Measurements from ENCODE around the gene DNPEP.
"Not testable (repeated sequence)": the region's sequence is repeated elsewhere in the genome, so short reads cannot be mapped to it uniquely, and the experiment has no call there.

Gene DNPEP

GRCh38 chr2:219399716-219400478 lies 12.2 kb upstream of the DNPEP start:
- H3K4me3 Mint-ChIP-seq, result no peak overlapping the region
- no peaks in the 10 kb centered on the region for H3K9me3 Mint-ChIP-seq
- H3K4me1 Mint-ChIP-seq (ENCODE audit: low read depth), result peaks cover 12% of the 10 kb centered on the region
- no peaks in the 10 kb centered on the region for H3K27me3 Mint-ChIP-seq
- no peak overlapping the region for H3K27ac Mint-ChIP-seq
- H3K36me3 Mint-ChIP-seq (ENCODE audit: low read depth), result no peaks in the 10 kb centered on the region
- DNase-seq, result no peak

DNA sequence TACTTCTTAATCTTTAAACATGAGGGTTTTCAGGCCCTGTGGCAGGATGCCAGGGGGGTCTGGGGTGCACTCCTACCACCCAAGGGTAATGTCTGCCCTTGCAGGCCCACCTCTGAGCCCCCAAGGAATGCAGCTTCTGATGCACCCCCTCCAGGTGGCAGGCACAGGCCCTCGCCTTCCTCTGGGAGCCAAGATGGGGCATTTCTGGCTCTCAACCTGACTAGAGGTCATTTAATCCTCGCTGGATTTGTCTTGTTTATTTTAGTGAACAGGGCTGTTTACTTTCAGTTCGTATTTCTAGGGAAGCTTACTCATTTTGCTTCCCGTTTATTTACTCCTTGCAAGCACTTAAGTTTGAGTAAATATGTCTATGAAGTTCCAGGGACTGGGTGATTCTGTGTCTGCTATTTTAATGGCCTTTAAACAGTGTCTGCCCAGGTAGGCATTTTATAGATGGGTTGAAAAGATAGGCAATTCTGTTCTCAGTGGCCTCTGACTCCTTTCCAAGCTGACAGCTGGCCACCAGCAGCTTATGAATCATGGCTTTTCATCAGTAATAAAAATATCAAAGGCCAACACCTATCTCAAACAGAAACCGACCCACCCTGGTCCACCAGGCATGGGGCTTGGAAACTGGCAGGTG lies 11.1 kb upstream of the DNPEP start:
- Mint-ChIP-seq H3K36me3 (ENCODE audit: low read depth) (no peaks in the 10 kb centered on the region), H3K27ac (no peak overlapping the region), H3K9me3 (no peaks in the 10 kb centered on the region), H3K27me3 (no peaks in the 10 kb centered on the region), H3K4me1 (ENCODE audit: low read depth) (peaks cover 12% of the 10 kb centered on the region), H3K4me3 (no peak overlapping the region)
- DNase-seq, result no peak

DNA sequence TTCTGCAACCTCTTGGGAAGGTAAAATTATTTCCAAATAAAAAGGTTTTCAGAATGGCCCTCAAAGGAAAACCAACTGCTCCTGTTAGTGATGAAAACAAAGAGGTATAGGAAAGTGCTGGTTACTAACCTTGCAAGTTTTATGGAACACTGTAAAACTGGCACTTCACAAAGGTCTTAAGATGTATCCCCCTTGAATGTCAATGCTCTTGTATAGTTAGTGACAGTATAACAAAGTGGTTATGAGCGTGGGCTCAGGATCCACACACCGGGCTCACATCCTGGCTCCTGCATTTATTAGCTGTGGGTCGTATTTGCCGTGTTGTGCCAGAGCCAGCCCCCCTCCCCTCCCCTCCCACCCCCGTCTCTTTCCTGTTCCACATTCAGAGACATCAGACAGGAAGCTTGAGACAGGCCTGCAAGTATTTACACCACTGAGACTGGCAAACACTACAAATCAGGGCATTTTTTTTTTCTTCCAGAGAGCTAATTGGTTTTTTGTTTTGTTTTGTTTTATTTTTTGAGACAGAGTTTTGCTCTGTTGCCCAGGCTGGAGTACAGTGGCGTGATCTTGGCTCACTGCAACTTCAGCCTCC lies 9.2 kb upstream of the DNPEP start:
- H3K27ac Mint-ChIP-seq, result peak overlapping the region; percentile 24
- no peaks in the 10 kb centered on the region for H3K9me3 Mint-ChIP-seq
- peaks cover 12% of the 10 kb centered on the region for H3K4me1 Mint-ChIP-seq (ENCODE audit: low read depth)
- H3K36me3 Mint-ChIP-seq (ENCODE audit: low read depth), result no peaks in the 10 kb centered on the region
- H3K4me3 Mint-ChIP-seq, result no peak overlapping the region
- H3K27me3 Mint-ChIP-seq, result no peaks in the 10 kb centered on the region
- DNase-seq, result no peak

- Mint-ChIP-seq H3K27ac (no peak overlapping the region), H3K9me3 (no peaks in the 10 kb centered on the region), H3K27me3 (no peaks in the 10 kb centered on the region), H3K36me3 (ENCODE audit: low read depth) (no peaks in the 10 kb centered on the region), H3K4me1 (ENCODE audit: low read depth) (peaks cover 12% of the 10 kb centered on the region), H3K4me3 (no peak overlapping the region)
- no peak for DNase-seq
Observed at GRCh38 chr2:219395609-219396008, 7.9 kb upstream of the DNPEP start.

DNA sequence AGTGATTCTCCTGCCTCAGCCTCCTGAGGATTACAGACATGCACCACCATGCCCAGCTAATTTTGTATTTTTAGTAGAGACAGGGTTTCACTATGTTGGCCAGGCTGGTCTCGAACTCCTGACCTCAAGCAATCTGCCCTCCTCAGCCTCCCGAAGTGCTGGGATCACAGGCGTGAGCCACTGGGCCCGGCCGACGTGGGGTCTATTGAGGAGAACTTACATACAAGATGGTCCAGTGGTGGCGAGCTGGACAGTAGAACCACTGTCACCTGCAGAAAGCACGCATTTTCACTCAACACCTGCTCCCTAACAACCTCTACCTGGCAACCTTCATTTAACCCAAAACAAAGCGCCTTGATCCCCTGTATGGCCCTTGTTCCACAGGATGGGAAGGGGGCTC lies 7.3 kb upstream of the DNPEP start:
- H3K27ac Mint-ChIP-seq; H3K27me3 Mint-ChIP-seq; DNase-seq; H3K36me3 Mint-ChIP-seq (ENCODE audit: low read depth); H3K4me3 Mint-ChIP-seq; H3K9me3 Mint-ChIP-seq: not testable (repeated sequence)
- peaks cover 12% of the 10 kb centered on the region for H3K4me1 Mint-ChIP-seq (ENCODE audit: low read depth)

DNA sequence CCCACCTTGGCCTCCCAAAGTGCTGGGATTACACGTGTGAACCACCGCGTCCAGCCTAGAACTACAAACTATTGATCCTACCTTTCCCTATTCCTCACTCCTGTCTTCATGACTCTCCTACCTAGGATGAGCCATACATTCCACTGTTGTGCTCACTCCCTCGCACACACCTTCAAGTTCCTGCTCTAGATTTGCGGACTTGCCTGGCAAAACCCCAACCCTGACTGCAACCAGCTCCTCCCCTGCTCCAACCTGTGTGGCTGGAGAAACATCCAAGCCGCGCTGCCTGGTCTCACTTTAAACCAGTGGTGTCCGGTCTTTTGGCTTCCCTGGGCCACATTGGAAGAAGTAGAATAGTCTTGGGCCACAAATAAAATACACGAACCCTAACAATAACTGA lies 5.0 kb upstream of the DNPEP start:
- no peak overlapping the region for H3K27ac Mint-ChIP-seq
- no peaks in the 10 kb centered on the region for H3K27me3 Mint-ChIP-seq
- H3K9me3 Mint-ChIP-seq, result no peaks in the 10 kb centered on the region
- H3K4me1 Mint-ChIP-seq (ENCODE audit: low read depth), result peaks cover 19% of the 10 kb centered on the region
- no peaks in the 10 kb centered on the region for H3K36me3 Mint-ChIP-seq (ENCODE audit: low read depth)
- no peak overlapping the region for H3K4me3 Mint-ChIP-seq
- no peak for DNase-seq

GRCh38 chr2:219388907-219389156 lies 1.1 kb upstream of the DNPEP start:
- peak overlapping the region; percentile 72 for H3K4me3 Mint-ChIP-seq
- no peaks in the 10 kb centered on the region for H3K9me3 Mint-ChIP-seq
- H3K27ac Mint-ChIP-seq, result peak overlapping the region; percentile 87
- DNase-seq, result no peak
- peaks cover 37% of the 10 kb centered on the region for H3K36me3 Mint-ChIP-seq (ENCODE audit: low read depth)
- no peaks in the 10 kb centered on the region for H3K27me3 Mint-ChIP-seq
- peaks cover 28% of the 10 kb centered on the region for H3K4me1 Mint-ChIP-seq (ENCODE audit: low read depth)

- Mint-ChIP-seq H3K9me3 (no peaks in the 10 kb centered on the region), H3K27me3 (no peaks in the 10 kb centered on the region), H3K4me3 (peak overlapping the region; percentile 72), H3K4me1 (ENCODE audit: low read depth) (peaks cover 28% of the 10 kb centered on the region), H3K27ac (peak overlapping the region; percentile 87), H3K36me3 (ENCODE audit: low read depth) (peaks cover 42% of the 10 kb centered on the region)
- DNase-seq, result peak; percentile 100
Observed at GRCh38 chr2:219388121-219388906, 602 bp upstream of the DNPEP start.

DNA sequence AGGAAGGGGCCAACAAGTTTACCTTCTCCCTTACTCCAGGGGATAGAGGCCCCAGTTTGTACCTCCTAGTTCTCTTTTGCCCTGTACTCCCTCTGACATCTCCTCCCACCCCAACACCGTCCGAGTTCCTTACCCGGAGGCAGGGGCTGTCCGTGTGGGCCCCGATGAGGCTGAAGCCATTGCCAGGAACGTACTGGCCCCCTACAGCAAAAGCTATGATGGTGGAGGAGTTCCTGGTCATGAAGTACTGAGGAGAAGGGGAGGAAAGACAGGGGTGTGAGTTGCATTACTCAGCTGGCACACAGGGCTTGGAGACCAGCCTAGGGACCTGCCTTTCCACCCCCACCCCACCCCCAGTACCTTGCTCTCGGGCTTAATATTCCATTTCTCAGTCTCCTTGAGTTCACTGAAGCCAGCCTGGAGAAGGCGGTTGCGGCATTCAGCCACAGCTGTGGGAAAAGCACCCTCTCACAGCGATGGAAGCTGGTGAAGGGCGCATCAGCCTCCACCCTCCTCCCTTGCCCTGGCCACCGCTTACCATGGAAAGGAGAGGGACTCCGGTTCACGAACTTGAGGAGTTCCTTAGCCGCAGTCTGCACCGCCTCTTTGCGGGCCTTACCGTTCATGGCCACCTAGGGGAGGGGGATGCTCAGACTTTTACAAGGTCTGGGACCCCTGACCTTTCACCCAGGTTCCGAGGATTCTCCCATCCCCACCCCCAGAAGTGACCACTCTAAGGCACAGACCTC lies 1.0 kb downstream of the DNPEP start:
- no peak for DNase-seq
- Mint-ChIP-seq H3K27ac (peak overlapping the region; percentile 99), H3K27me3 (no peaks in the 10 kb centered on the region), H3K4me1 (ENCODE audit: low read depth) (peaks cover 29% of the 10 kb centered on the region), H3K36me3 (ENCODE audit: low read depth) (peaks cover 58% of the 10 kb centered on the region), H3K4me3 (peak overlapping the region; percentile 98), H3K9me3 (no peaks in the 10 kb centered on the region)

GRCh38 chr2:219385958-219386520 lies 1.7 kb downstream of the DNPEP start:
- DNase-seq, result no peak
- Mint-ChIP-seq H3K27ac (peak overlapping the region; percentile 99), H3K27me3 (no peaks in the 10 kb centered on the region), H3K9me3 (no peaks in the 10 kb centered on the region), H3K4me3 (peak overlapping the region; percentile 98), H3K4me1 (ENCODE audit: low read depth) (peaks cover 29% of the 10 kb centered on the region), H3K36me3 (ENCODE audit: low read depth) (peaks cover 65% of the 10 kb centered on the region)

DNA sequence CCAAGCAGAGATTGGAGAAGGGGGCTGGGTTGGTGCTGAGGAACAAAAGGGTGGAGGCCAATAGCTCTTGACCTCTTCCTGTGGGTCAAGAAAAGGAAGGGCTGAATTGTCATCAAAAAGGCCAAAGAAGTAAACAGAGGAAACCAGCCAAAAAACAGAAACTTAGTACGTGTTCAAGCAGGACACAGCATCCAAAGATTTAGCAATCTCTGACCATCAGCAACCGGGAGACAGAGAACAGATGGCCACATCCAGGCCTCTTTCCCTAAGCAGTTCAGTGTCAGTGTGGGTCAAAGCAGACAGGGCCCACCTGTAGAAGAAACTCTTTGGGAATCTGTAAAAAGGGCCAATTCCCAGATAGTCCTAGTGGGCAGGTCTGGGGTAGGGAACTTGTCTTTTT lies 2.9 kb downstream of the DNPEP start:
- Mint-ChIP-seq H3K9me3 (no peaks in the 10 kb centered on the region), H3K4me1 (ENCODE audit: low read depth) (peaks cover 29% of the 10 kb centered on the region), H3K27me3 (no peaks in the 10 kb centered on the region), H3K36me3 (ENCODE audit: low read depth) (peaks cover 75% of the 10 kb centered on the region), H3K27ac (no peak overlapping the region), H3K4me3 (no peak overlapping the region)
- DNase-seq, result no peak

GRCh38 chr2:219384083-219384713 lies 3.5 kb downstream of the DNPEP start:
- H3K4me1 Mint-ChIP-seq (ENCODE audit: low read depth), result peaks cover 28% of the 10 kb centered on the region
- no peak for DNase-seq
- H3K4me3 Mint-ChIP-seq, result no peak overlapping the region
- H3K27ac Mint-ChIP-seq, result peak overlapping the region; percentile 56
- H3K9me3 Mint-ChIP-seq, result no peaks in the 10 kb centered on the region
- H3K36me3 Mint-ChIP-seq (ENCODE audit: low read depth), result peaks cover 75% of the 10 kb centered on the region
- no peaks in the 10 kb centered on the region for H3K27me3 Mint-ChIP-seq

DNA sequence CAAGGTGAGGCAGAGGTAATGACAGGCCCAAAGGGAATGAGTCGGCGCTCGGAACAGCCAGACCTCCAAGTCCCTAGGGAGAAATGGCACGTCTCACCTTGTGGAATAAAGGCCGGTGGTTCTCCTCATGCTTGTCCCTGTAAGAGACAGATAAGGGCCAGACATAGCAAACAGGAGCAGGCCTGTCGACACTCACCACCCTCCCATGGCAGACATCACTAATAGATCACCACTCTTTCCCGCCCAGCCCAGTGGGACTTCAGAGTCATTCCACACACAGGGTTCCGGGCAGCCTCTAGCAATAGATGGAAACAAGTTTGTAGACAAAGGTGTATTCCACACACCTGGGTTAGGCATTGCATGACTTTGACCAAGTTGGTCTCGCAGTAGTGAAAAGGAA lies 6.3 kb downstream of the DNPEP start:
- Mint-ChIP-seq H3K36me3 (ENCODE audit: low read depth) (peaks cover 87% of the 10 kb centered on the region), H3K27me3 (no peaks in the 10 kb centered on the region), H3K9me3 (no peaks in the 10 kb centered on the region), H3K4me1 (ENCODE audit: low read depth) (peaks cover 14% of the 10 kb centered on the region), H3K4me3 (no peak overlapping the region), H3K27ac (peak overlapping the region; percentile 0)
- no peak for DNase-seq

DNA sequence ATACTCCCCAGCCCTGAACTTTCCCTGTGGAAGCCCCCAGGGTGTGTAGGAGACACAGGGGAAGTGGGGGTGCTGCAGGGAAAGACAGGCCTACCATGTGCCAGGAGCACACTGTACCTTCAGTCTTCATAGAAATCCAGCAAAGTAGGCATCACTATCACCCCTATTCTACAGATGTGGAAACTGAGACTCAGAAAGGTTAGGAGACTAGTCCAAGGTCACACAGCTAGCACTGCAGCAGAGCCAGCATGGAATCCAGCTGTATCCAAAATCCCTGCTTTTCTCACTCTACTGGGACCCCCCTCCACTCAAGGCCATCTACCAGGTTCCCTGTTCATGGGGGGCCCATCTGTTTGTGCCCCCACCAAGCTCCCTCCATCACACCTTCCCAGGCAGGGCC lies 6.8 kb downstream of the DNPEP start:
- H3K36me3 Mint-ChIP-seq (ENCODE audit: low read depth), result peaks cover 86% of the 10 kb centered on the region
- H3K27ac Mint-ChIP-seq, result no peak overlapping the region
- H3K9me3 Mint-ChIP-seq, result no peaks in the 10 kb centered on the region
- H3K4me1 Mint-ChIP-seq (ENCODE audit: low read depth), result peaks cover 9% of the 10 kb centered on the region
- H3K27me3 Mint-ChIP-seq, result no peaks in the 10 kb centered on the region
- DNase-seq, result no peak
- no peak overlapping the region for H3K4me3 Mint-ChIP-seq
